ENCODE data around the gene DNAJC16. TPM values are rescaled to one million over a fixed set of nuclear protein-coding genes. Genes with fewer than 3 reads are reported as not detected.
A peak's percentile ranks its signal among the peaks of the same experiment; 100 is the strongest.

DNAJC16 gene
- polyA plus RNA-seq, 1 donor (not counting 4 experiments of a cell fraction or from before 2014, with no cell fraction given) = 13.7 TPM

DNA sequence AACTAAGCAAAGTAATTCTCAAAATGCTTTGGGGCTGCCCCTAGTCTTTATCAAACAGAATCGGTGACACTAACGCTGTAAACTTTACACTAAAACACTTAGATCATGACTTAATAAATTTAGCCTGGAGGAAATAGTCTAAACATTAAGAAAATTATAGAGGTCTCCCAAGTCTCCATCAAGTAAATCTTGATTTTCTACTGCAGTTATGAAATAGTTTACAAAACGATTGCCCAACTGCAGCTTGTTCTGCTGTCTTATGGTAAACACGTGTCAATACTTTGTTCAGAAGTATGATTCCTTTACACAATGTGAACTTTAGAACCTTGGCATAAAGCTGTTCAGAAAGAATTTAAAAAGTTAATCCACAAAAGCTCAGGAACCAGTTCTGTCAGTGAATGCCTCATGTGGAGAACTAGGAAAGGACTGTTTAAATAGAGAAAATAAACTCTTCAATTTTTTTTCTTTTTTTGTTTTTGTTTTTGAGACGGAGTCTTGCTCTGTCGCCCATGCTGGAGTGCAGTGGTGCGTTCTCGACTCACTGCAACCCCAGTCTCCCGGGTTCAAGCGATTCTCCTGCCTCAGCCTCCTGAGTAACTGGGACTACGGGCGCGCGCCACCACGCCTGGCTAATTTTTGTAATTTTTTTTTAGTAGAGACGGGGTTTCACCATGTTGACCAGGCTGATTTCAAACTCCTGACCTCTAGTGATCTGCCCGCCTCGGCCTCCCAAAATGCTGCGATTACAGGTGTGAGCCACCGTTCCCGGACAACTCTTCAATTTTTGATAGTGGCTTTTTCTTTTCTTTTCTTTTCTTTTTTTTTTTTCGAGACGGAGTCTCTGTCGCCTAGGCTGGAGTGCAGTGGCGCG, 92.2 kb downstream of the DNAJC16 start:
- Histone ChIP-seq H3K79me2 (ENCODE audit: control insufficient read depth, insufficient read depth, low read length) (peaks cover 64% of the 10 kb centered on the region), H3K4me2 (ENCODE audit: control insufficient read depth, extremely low read depth, insufficient read depth, low read depth, low read length) (peak overlapping the region; percentile 81), H4K20me1 (ENCODE audit: control insufficient read depth, extremely low read depth, insufficient read depth, low read length) (peaks cover 3% of the 10 kb centered on the region), H2AFZ (ENCODE audit: control insufficient read depth, low read length) (no peak overlapping the region), H3K27me3 (ENCODE audit: control insufficient read depth, extremely low read depth, insufficient read depth, low read length) (no peaks in the 10 kb centered on the region), H3K4me1 (ENCODE audit: control insufficient read depth, extremely low read depth, insufficient read depth, low read length) (peaks cover 23% of the 10 kb centered on the region), H3K4me3 (ENCODE audit: control insufficient read depth in 2 of 3, extremely low read depth in 1 of 3, insufficient read depth in 2 of 3, low read depth in 1 of 3, low read length in 3 of 3) (peak overlapping the region; percentile 73 to 100 (median 97)), H3K9me3 (ENCODE audit: control insufficient read depth, low read depth, low read length) (no peaks in the 10 kb centered on the region), H3K27ac (ENCODE audit: control insufficient read depth, insufficient read depth, low read length) (peak overlapping the region; percentile 95), H3K9ac (ENCODE audit: control insufficient read depth, extremely low read depth, insufficient read depth, low read length) (peak overlapping the region; percentile 98), H3K9me1 (ENCODE audit: control insufficient read depth, extremely low read depth, insufficient read depth, low read length) (no peaks in the 10 kb centered on the region), H3K36me3 (ENCODE audit: control insufficient read depth in 2 of 2, extremely low read depth in 1 of 2, insufficient read depth in 2 of 2, low read length in 2 of 2) (peaks cover 0 to 6% of the 10 kb centered on the region in 2 experiments)
- TF ChIP-seq EZH2 (IDR thresholded peaks at IDR 0.05; ENCODE audit: low read length) = no peak
- TF ChIP-seq, protein P1, sequence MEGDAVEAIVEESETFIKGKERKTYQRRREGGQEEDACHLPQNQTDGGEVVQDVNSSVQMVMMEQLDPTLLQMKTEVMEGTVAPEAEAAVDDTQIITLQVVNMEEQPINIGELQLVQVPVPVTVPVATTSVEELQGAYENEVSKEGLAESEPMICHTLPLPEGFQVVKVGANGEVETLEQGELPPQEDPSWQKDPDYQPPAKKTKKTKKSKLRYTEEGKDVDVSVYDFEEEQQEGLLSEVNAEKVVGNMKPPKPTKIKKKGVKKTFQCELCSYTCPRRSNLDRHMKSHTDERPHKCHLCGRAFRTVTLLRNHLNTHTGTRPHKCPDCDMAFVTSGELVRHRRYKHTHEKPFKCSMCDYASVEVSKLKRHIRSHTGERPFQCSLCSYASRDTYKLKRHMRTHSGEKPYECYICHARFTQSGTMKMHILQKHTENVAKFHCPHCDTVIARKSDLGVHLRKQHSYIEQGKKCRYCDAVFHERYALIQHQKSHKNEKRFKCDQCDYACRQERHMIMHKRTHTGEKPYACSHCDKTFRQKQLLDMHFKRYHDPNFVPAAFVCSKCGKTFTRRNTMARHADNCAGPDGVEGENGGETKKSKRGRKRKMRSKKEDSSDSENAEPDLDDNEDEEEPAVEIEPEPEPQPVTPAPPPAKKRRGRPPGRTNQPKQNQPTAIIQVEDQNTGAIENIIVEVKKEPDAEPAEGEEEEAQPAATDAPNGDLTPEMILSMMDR (optimal IDR thresholded peaks at IDR 0.05 in 1 of 3, IDR thresholded peaks at IDR 0.05 in 1 of 3, conservative IDR thresholded peaks at IDR 0.05 in 1 of 3; ENCODE audit: extremely low read depth in 1 of 3, insufficient read depth in 2 of 3, low read length in 3 of 3) = no peak
- DNase-seq (ENCODE audit: low read depth, low spot score) (no peak), FAIRE-seq (no peak)
- dilution Hi-C loops (cut with MboI; ENCODE audit: extremely low pct_ligation_motif_present, low sequenced_read_pairs) = no loop called here

- Histone ChIP-seq H3K27me3 (ENCODE audit: control insufficient read depth, extremely low read depth, insufficient read depth, low read length) (no peaks in the 10 kb centered on the region), H3K9me1 (ENCODE audit: control insufficient read depth, extremely low read depth, insufficient read depth, low read length) (no peaks in the 10 kb centered on the region), H3K36me3 (ENCODE audit: control insufficient read depth in 2 of 2, extremely low read depth in 1 of 2, insufficient read depth in 2 of 2, low read length in 2 of 2) (peaks cover 0 to 8% of the 10 kb centered on the region in 2 experiments), H3K79me2 (ENCODE audit: control insufficient read depth, insufficient read depth, low read length) (peaks cover 77% of the 10 kb centered on the region), H3K4me2 (ENCODE audit: control insufficient read depth, extremely low read depth, insufficient read depth, low read depth, low read length) (peak overlapping the region; percentile 67), H3K9me3 (ENCODE audit: control insufficient read depth, low read depth, low read length) (no peaks in the 10 kb centered on the region), H3K27ac (ENCODE audit: control insufficient read depth, insufficient read depth, low read length) (peak overlapping the region; percentile 65), H3K4me1 (ENCODE audit: control insufficient read depth, extremely low read depth, insufficient read depth, low read length) (peaks cover 23% of the 10 kb centered on the region), H3K4me3 (ENCODE audit: control insufficient read depth in 2 of 3, extremely low read depth in 1 of 3, insufficient read depth in 2 of 3, low read depth in 1 of 3, low read length in 3 of 3) (peak overlapping the region in 1 of 3 experiments; percentile 3), H3K9ac (ENCODE audit: control insufficient read depth, extremely low read depth, insufficient read depth, low read length) (peak overlapping the region; percentile 18), H4K20me1 (ENCODE audit: control insufficient read depth, extremely low read depth, insufficient read depth, low read length) (peaks cover 3% of the 10 kb centered on the region), H2AFZ (ENCODE audit: control insufficient read depth, low read length) (no peak overlapping the region)
- FAIRE-seq (no peak), DNase-seq (ENCODE audit: low read depth, low spot score) (no peak)
- TF ChIP-seq, protein P1 (optimal IDR thresholded peaks at IDR 0.05 in 1 of 3, IDR thresholded peaks at IDR 0.05 in 1 of 3, conservative IDR thresholded peaks at IDR 0.05 in 1 of 3; ENCODE audit: extremely low read depth in 1 of 3, insufficient read depth in 2 of 3, low read length in 3 of 3) = no peak
- no peak for TF ChIP-seq EZH2 (IDR thresholded peaks at IDR 0.05; ENCODE audit: low read length)
- dilution Hi-C loops (cut with MboI; ENCODE audit: extremely low pct_ligation_motif_present, low sequenced_read_pairs) = no loop called here
Observed at GRCh38 chr1:15620155-15620545, 93.5 kb downstream of the DNAJC16 start.

Measured in keratinocyte (primary cell).